Measurements from ENCODE around the gene HADHA.

HADHA gene

DNA sequence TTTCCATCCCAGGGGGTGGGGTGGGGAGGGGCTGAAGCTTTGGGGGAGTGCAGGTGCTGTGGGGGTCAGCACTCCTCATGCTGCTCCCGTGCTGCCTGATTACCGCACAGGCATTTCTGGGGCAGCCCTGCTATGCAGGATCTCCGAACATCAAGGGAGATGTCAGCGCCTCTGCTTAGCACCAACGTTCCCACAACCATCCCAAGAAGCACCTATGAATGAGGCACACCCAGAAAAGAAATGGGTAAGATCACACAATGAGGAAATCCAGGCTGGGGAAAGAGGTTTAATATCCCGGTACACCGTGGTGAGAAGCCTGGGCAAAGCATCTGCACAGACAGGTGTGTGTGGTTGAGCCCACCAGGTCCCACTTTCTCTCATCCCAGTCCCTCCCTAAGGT lies 54.1 kb downstream of the HADHA start:
- no peak for DNase-seq

DNA sequence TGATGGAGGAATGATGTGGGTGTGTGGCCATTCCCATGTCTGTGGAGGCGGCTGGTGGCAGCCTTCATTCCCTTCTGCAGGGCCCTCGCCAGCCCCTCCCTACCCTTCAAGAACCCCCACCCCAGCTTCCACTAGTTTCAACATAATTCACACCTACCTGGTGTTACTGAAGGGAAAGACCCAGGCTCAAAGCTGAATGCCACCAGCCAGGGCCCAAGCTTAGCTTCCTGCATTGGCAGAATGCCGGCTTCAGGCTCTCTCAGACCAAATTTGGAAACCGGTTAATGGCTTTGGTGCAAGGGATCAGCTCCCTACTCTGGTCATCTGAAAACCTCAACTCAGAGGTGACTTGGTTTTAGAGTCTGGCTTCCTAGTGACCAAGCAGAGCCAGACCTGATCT lies 54.7 kb downstream of the HADHA start:
- no peak for DNase-seq

DNA sequence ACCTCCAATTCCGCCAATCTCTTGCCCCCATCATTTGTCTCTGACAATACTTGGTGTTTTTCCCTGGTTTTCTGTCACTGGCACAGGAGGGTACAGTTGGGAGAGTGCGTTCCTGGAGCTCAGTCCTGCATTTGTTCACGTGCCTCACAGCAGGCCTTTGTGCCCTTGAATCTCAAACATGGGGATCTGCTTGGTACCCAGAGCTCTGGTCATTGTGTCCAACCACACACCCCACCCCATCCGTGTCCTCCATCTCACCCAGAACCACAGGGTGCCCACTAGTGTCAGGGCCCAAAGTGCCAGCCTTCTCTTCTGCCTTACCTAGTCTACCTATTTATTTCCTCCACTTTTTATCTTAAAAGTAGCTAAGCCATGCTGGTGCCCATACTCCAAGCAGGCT lies 55.3 kb downstream of the HADHA start:
- DNase-seq: no peak

DNA sequence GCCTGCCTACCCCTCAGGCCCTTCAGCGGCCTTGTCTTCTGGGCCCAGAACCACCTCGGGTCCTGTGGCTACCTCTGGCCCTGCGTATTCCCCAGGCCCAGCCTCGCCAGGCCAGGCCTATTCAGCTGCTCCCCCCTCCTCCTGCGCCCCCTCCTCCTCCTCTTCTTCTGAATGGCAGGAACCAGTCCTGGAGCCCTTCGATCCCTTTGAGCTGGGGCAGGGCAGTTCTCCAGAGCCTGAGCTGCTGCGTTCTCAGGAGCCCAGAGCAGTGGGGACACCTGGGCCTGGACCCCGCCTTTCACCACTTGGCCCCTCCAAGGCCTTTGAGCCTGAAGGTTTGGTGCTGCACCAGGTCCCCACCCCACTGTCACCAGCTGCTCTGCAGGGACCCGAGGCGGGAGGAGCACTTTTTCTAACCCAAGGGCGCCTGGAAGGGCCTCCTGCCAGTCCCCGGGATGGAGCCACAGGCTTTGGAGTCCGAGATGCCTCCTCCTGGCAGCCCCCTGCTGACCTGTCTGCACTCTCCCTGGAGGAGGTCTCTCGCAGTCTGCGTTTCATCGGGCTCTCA lies 56.8 kb downstream of the HADHA start:
- no peak for DNase-seq

DNA sequence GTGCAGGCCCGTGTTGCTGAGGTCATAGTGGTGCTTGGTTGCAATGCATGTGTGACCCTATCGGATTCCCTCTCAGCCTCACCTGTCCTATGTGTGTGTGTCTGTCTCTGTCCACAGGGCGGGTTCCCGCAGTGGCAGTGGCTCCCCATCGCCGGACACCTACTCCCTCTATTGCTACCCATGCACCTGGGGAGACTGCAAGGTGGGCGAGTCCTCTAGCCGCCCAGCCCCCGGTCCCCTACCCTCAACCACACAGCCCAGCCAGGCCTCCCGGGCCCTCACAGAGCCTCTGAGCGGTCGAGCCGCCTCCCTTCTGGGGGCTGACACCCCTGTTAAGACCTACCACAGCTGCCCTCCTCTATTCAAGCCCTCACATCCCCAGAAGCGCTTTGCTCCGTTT lies 57.3 kb downstream of the HADHA start:
- no peak for DNase-seq

DNA sequence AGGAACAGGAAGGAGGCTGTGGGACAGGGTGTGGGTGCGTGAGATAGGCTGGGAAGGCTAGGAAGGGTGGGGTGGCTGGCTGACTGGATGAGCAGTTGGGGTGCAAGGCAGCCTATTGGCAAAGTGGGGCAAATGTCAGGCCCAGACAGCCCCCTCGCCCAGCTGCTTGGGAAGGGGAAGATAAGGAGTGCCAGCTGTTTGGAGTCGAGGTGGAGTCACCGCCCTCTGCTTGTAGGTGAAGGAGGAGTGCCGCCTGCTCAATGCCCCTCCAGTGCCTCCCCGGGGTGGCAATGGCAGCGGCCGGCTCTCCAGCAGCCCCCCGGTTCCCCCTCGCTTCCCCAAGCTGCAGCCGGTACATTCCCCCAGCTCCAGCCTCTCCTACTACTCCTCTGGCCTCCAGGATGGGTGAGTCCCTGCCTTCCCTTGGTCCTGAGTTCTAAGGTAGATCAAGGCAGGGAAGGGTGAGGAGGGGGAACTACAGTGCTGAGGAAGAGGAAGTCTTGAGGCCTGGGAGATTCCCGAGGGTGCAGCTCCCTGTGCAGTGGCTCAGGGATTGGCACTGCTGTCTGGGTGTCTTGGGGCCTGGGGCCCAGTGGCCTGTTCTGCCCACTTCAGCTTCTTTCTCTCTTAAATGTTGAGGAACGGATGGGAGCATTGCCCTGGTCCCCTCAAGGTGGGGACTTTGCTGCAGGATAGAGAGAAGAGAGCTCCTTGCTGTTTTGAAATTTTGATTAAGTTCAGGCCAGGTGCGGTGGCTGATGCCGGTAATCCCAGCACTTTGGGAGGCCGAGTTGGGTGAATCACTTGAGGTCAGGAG lies 58.3 kb downstream of the HADHA start:
- no peak for DNase-seq

DNA sequence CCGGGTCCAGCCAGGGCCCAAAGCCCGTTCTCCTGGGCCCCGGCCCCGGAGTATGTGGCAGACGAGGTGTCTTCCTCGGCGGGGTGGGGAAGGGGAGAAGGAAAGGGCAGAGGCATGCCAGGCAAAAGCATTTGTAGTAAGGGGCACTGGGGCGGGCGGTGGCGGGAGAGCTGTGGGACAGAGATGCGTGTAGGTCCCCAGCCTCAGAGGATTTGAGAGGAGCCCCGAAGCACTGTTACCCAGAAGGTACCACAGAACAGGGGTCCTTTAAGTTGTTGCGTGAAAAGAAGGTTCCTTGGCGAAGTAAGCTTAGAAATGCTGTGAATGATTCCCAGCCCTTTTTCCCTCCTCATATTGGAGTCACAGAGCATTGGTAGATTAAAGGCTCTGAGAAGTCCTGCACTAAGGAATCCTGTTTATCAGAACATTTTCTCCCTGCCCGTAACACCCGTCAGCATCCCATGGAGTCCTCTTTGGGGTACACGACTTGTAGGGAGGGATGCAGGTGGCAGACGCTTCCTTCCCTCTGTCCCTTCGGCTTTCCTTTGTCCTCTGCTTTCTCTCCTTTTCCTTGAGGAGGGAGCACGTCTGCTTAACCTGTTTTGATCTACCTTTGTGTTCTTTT lies 59.0 kb downstream of the HADHA start:
- no peak for DNase-seq

DNA sequence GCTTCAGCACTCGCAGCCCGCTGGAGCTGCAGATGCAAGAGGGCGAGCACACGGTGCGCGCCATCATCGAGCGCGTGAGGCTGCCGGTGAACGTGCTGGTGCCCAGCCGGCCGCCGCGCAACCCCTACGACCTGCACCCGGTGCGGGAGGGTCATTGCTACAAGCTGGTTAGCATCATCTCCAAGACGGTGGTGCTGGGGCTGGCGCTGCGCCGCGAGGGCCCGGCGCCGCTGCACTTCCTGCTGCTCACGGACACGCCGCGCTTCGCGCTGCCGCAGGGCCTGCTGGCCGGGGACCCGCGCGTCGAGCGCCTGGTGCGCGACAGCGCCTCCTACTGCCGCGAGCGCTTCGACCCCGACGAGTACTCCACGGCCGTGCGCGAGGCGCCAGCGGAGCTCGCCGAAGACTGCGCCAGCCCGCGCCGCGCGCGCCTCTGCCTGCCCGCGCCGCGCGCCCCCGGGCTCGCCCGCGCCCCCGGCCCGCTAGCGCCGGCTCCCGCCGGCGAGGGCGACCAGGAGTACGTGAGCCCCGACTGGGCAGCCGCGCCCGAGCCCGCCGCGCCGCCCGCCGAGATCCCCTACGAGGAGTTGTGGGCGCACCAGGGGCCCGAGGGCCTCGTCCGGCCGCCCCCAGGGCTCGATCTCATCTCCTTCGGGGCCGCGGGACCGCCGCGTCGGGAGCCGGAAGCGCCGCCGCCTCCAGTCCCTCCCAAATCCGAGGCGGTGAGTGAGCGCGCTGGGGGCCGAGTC lies 59.7 kb downstream of the HADHA start:
- peak; percentile 63 for DNase-seq

DNA sequence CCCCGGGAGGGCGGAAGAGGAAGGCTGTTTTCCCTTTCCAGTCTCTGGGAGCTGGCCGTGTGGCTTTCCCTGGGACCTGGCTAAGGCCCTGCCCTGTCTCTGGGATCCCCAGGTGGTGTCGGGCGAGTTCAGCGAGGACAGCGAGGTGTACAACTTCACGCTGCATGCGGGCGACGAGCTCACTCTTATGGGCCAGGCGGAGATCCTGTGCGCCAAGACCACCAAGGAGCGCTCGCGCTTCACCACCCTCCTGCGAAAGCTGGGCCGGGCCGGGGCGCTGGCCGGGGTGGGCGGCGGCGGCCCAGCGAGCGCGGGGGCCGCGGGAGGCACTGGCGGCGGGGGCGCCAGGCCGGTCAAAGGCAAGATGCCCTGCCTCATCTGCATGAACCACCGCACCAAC lies 60.3 kb downstream of the HADHA start:
- DNase-seq: no peak

DNA sequence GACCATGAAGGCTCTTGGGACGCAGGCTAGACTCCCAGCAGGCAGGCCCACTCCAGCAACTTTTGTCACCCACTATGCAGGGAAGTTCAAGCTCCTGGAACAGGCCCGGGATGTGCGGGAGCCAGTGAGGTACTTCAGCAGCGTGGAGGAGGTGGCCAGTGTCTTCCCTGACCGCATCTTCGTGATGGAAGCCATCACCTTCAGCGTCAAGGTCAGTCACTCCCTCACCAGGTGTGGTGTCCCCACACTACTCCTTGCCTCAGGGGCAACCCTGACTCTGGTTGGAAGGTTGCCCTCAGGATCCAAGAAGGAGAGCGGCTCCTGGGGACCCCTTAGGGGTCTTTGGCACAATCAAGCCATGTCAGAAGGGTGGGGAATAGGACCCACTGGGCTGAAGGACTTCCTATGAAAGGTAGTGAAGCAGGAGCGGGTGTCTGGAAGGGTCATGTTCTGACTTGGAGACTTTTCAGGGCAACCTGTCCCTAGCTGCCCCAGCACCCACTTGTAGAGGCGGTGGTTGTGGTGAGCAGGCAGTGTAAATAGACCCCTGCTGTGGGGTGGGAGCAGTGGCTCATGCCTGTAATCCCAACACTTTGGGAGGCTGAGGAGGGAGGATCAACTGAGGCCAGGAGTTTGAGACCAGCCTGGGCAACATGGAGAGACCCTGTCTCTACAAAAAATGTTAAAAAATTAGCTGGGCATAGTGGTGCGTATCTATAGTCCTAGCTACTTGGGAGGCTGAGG lies 61.4 kb downstream of the HADHA start:
- DNase-seq: no peak

DNA sequence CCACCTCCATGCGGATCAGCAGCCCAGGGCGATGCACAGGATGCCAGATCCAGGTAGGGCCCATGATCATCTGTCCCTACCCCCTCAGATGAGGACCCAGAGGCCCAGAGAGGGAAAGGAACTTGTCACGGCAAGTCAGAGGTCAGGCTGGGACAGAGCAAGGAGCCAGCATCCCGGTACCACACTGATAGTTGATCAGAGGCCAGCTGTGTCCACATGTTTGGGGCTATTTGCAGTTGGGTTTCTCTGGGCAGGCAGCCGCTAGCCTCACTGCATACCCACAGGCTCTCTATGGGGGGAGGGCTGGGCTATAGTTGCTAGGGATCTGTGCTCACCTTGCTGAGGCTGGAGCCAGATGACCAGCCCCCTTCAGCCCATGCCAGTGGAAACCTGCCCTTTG lies 62.0 kb downstream of the HADHA start:
- no peak for DNase-seq

DNA sequence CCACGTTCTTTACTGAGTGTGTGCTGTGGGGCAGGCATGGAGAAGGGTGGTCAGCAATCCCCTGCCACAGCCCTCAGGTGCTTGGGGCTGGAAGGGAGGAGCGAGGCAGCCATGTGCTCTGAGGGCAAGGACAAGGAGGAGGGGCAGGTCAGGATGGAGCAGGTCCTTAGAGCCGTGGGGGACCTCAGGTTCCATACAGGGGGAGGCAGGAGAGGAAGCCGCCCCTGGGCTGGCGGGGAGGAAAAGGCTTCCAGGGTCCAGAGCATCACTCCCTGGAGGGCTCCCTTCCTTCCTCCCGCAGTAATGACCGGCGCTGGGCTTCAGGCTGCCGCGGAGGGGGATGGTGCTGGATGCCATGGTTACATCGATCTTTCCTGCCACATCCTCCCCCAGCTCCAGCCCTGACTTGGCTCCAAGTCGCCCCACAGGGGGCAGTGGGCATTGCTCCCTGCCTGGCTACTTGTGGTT lies 65.0 kb downstream of the HADHA start:
- no peak for DNase-seq

DNA sequence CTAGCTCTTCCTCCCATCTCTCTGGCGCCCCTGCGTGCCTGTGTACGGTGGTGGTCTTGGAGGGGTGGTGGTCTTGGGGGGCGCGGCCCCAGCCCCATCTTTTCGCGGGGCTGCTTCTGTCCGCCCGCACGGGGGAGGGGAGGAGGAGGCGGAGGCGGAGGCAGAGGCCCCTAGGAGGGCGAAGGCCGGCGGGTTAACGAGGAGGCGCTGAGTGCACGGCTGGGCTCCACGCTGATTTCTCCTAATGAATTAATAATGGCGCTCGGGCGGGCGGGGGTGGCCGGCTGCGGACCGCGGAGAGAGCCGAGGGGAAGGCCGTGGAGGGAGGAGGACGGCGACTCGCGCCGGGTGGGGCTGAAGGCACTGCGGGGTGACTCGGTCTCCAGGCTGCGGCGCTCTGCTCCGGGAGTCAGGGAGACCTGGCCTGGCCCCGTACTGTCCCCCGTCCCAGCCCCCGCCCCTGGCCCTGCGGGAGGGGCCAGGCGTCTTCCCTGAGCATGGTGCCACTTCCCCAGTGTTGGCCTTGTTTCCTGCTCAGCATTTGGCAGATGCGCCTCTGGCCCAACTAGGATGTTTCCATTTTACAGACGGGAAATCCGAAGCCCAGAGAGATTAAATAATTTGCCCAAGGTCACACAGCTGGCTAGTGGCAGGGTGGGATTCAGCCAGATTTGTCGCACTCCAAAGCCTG lies 65.5 kb downstream of the HADHA start:
- no peak for DNase-seq

DNA sequence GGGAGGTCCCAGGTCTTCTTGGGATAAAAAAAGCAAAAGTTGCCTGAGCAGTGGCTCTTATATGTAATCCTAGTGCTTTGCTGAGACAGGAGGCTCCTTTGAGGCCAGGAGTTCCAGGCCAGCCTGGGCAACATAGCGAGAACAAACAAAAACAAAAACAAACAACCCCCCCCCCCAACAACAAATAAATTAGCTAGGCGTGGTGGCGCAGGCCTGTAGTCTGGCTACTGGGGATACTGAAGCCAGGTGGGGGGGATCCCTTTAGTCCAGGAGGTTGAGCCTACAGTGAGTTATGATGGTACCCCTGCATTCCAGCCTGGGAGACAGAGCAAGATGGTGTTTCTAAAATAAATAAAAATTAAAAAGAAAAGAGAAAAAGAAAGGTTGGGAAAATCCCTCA lies 66.2 kb downstream of the HADHA start:
- DNase-seq: no peak

DNA sequence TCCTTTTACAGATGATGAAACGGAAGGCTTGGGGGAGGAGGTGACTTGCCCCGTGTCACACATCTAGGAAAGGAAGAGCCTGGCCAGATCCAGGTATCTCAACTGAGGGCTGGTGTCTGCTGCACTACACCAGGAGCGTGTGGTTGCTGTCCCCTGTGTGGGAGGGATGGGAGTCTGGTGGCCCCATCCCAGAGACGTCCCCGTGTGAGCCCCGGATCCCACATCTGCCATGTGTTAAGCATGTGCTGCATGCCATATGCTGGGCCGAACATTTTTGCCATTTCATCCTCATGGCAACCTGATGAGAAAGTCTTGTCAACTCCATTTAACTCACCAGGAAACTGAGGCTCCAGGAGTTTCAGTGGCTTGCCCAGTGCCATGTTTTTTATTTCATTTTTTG lies 67.3 kb downstream of the HADHA start:
- no peak for DNase-seq

DNA sequence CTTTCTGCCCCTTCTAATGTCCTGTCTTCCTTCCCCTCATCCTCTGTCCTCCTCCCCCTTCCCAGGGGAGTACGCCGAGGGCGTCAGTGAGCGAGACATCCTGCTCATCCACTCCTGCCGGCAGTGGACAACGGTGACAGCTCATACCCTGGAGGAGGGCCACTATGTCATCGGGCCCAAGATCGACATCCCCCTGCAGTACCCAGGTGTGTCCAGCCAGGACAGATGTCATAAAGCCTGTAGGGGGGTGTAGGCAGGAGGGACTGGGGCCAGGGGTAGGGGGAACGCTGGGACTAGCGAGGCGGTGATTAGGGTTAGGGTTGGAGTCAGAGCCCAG lies 68.2 kb downstream of the HADHA start:
- DNase-seq: no peak

DNA sequence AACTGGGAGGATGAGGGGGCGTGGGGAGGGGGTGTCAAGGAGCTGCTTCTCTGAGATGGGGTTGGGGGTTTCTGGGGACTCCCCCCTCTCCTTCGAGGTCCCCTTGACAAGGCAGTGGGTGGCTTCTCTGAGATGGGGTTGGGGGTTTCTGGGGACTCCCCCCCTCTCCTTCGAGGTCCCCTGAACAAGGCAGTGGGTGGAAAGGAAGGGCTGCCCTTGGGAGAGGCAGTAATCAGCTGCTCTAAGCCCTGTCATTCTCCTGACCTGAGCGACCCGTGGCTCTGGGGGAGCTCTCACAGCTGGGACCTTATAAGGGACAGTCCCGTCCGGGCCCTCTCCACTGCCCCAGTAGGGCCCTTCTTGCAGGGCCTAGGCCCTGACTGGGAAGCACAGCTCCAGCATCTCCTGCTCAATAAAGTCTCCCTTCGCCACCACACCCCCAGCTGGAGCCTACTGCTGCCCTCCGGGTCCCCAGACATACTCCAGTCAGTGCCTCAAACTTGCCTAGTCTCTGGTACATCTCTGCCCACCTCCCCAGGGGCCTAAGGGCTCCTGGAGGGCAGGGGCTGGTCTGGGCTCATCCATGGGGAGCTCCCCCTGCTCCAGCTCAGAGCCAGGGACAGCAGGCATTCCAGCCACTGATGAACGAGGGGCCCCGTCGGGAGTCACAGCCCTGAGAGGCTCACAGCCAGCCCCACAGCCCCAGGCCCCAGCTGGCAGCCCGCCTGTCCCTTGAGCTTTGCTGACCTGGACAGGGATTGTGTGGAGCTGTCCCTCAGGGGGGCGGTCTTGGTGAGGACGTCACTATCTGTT lies 68.8 kb downstream of the HADHA start:
- no peak for DNase-seq

DNA sequence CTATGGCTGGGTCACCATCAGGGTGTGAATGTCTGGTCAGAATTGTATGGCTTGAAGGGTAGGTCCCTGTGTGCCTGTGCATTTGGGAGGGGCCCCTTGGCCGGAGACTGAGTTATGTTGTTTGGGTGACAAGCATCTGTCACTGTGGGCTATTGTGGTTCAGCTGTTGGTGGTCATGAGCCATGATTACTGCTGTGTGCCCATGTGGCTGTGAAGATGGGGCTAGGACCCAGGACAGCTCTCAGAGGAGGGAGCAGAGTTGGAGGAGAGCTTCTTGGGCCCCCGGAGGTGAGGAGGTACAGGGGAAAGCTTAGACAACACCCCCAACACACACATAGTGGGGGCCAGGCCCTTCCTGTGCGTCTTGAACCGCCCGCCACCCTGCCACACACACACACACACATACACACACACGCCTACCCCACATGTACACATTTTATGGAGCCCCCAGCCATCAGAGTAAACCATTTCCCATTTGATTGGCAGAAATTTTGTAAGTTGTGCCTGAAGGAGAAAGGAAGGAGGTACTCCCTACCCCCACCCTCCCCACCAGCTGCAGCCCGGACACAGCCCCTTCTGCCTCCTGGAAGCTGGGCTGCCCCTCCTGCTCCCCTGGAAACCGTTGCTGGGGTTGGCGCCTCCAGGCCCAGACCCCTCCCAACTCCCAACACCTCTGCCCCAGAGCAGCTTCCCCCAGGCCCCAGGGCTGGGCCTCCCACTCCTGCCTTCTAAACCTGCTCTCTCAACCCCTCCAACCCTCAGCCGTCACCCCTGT lies 69.6 kb downstream of the HADHA start:
- DNase-seq: no peak

DNA sequence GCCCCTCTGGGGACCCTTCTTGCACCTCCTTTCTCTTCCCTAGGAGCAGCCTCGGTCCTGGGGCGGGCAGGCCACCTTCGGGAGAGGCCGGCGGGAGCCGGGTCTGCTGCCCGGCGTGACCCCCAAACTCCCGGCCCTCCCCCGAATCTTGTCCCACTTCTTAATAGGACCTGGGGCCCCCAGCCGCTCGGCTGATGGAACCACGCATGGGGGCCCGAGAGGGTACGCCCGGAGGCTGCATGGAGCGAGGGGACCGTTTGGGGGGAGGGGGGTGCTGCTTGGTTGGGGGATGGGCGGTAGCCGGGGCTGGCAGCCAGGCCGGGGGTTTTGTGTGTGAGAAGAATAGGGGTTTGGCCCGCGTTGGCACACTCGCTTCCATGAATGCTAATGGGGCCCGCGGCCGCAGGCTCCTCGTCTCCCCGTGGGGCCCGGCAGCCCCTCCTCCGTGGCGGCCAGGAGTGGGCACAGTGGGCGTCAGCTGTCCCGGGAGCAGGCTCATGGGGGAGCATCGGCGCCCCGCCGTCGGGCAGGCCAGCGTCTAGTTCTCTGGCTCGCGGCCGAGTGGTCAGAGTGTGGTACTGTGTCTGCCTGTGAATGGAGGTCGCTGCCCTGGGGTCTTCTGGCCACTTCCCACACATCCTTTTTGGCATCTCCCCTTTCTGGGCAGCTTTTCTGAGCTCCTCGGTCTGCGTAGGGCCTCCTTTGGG lies 70.5 kb downstream of the HADHA start:
- DNase-seq: no peak
